IMR-90 (cell line): ENCODE results near the gene NRXN2. TPM values are rescaled to one million over a fixed set of nuclear protein-coding genes. Genes with fewer than 3 reads are reported as not detected.

Experiments used
- ATAC-seq: fragments of 200-7000 bp; cut with Tn5 transposase; 2 replicates; pipeline ENCODE4 v1.9.1; 2020; ENCODE audit warnings: low read depth, mild to moderate bottlenecking, moderate library complexity
- BruUV-seq: library from RNA; stranded (reverse); fragments of 400-500 nt; replicated peaks from 2 replicates; lab custom pipeline; 2021; lab: Mats Ljungman, UMichigan
- CTCF ChIA-PET: fragments of 300-600 bp; formaldehyde crosslinking; extraction: SDS; loops from one replicate; lab custom pipeline; 2021; ENCODE audit warnings: antibody characterized with exemption; lab: Yijun Ruan, JAX
- POLR2A ChIA-PET: fragments of 300-600 bp; sonication (Branson Sonifier 250); formaldehyde crosslinking; loops from one replicate; lab custom pipeline; 2022; ENCODE audit warnings: antibody characterized with exemption; ENCODE audit not compliant: unreplicated experiment; lab: Charles Lee
- DNase-seq: peaks from one replicate; pipeline ENCODE4 v3.0.0; 2013
- H2AFZ ChIP-seq: replicated peaks from 2 replicates; pipeline ENCODE3; 2013; ENCODE audit warnings: low read length, mild to moderate bottlenecking; ENCODE audit not compliant: poor library complexity
- H2AK5ac ChIP-seq: 2 replicates; pipeline ENCODE4 v1.6.1; 2013; ENCODE audit warnings: low read depth, low read length, inconsistent platforms
- H2AK9ac ChIP-seq: replicated peaks from 2 replicates; pipeline ENCODE3; 2013; ENCODE audit warnings: mild to moderate bottlenecking, low read depth, low read length, moderate library complexity; ENCODE audit not compliant: poor library complexity
- H2BK120ac ChIP-seq: 2 replicates; pipeline ENCODE4 v1.6.1; 2013; ENCODE audit warnings: low read depth, low read length, inconsistent platforms
- H2BK15ac ChIP-seq: 3 replicates; pipeline ENCODE4 v1.6.1; 2013; ENCODE audit warnings: low read depth, low read length, inconsistent platforms
- H2BK20ac ChIP-seq: 2 replicates; pipeline ENCODE4 v1.6.1; 2013; ENCODE audit warnings: low read depth, mild to moderate bottlenecking, inconsistent platforms, low read length, moderate library complexity
- H2BK5ac ChIP-seq: 2 replicates; pipeline ENCODE4 v1.6.1; 2013; ENCODE audit warnings: mild to moderate bottlenecking, low read depth, low read length, inconsistent platforms; ENCODE audit not compliant: poor library complexity, severe bottlenecking
- H3K14ac ChIP-seq: replicated peaks from 2 replicates; pipeline ENCODE4 v1.6.1; 2013; ENCODE audit warnings: low read depth, low read length, inconsistent platforms
- H3K18ac ChIP-seq: 2 replicates; pipeline ENCODE4 v1.6.1; 2013; ENCODE audit warnings: low read depth, low read length, control low read depth
- H3K23ac ChIP-seq: 2 replicates; pipeline ENCODE4 v1.6.1; 2013; ENCODE audit warnings: low read depth, low read length, inconsistent platforms
- H3K27ac ChIP-seq: 2 replicates; pipeline ENCODE4 v1.5.1; 2013; ENCODE audit warnings: mild to moderate bottlenecking, control low read depth, low read length; ENCODE audit not compliant: insufficient read depth
- H3K27me3 ChIP-seq: 2 replicates; pipeline ENCODE4 v1.6.1; 2013; ENCODE audit warnings: low read length; ENCODE audit not compliant: control insufficient read depth, insufficient read depth
- H3K36me3 ChIP-seq: 2 replicates; pipeline ENCODE4 v1.6.1; 2013; ENCODE audit warnings: low read length, mixed read lengths; ENCODE audit not compliant: control insufficient read depth, insufficient read depth
- H3K4ac ChIP-seq: 2 replicates; pipeline ENCODE4 v1.6.1; 2013; ENCODE audit warnings: low read depth, low read length, inconsistent platforms
- H3K4me1 ChIP-seq: 2 replicates; pipeline ENCODE4 v1.6.1; 2013; ENCODE audit warnings: low read length, mixed read lengths; ENCODE audit not compliant: control insufficient read depth, insufficient read depth
- H3K4me2 ChIP-seq: 2 replicates; pipeline ENCODE4 v1.6.1; 2013; ENCODE audit warnings: low read depth, mild to moderate bottlenecking, control low read depth, low read length, moderate library complexity
- H3K4me3 ChIP-seq: 2 replicates; pipeline ENCODE4 v1.5.1; 2013; ENCODE audit warnings: low read depth, mild to moderate bottlenecking, control low read depth, low read length, moderate library complexity; ENCODE audit not compliant: insufficient read depth
- H3K56ac ChIP-seq: 2 replicates; pipeline ENCODE4 v1.6.1; 2013; ENCODE audit warnings: low read length, inconsistent platforms; ENCODE audit not compliant: insufficient read depth; ENCODE audit errors: extremely low read depth
- H3K79me1 ChIP-seq, 2 experiments: 2 replicates each; pipeline ENCODE4 v1.6.1; 2013; ENCODE audit warnings: low read length in 2 of 2, inconsistent platforms in 1 of 2, low read depth in 1 of 2
- H3K9ac ChIP-seq: 2 replicates; pipeline ENCODE4 v1.6.1; 2013; ENCODE audit warnings: low read depth, low read length, control low read depth
- H3K9me1 ChIP-seq: 2 replicates; pipeline ENCODE4 v1.6.1; 2013; ENCODE audit warnings: low read length, inconsistent platforms; ENCODE audit not compliant: insufficient read depth
- H3K9me3 ChIP-seq: 2 replicates; pipeline ENCODE4 v1.6.1; 2013; ENCODE audit warnings: low read length; ENCODE audit not compliant: control insufficient read depth, insufficient read depth
- H4K20me1 ChIP-seq: 2 replicates; pipeline ENCODE4 v1.6.1; 2013; ENCODE audit warnings: low read length, inconsistent platforms; ENCODE audit not compliant: insufficient read depth
- H4K5ac ChIP-seq: 2 replicates; pipeline ENCODE4 v1.6.1; 2013; ENCODE audit warnings: mild to moderate bottlenecking, low read depth, low read length, control low read depth
- H4K8ac ChIP-seq, 2 experiments: 2 replicates each; pipeline ENCODE4 v1.6.1; 2013; ENCODE audit warnings: low read depth in 2 of 2, low read length in 2 of 2, control low read depth in 1 of 2, inconsistent platforms in 1 of 2
- H4K91ac ChIP-seq: 2 replicates; pipeline ENCODE4 v1.6.1; 2013; ENCODE audit warnings: low read depth, low read length, inconsistent platforms; ENCODE audit not compliant: insufficient read depth
- BHLHE40 ChIP-seq: fragments of 150-350 bp; IDR thresholded peaks from 2 replicates; pipeline ENCODE4 v1.6.1; 2016; ENCODE audit warnings: mild to moderate bottlenecking, low read depth, low read length
- CEBPB ChIP-seq: IDR thresholded peaks from 2 replicates; pipeline ENCODE4 v1.6.1; 2012; ENCODE audit warnings: low read depth, low read length, improper control_type of control experiment
- CHD1 ChIP-seq: IDR thresholded peaks from 2 replicates; pipeline ENCODE4 v1.6.1; 2012; ENCODE audit warnings: low read depth, low read length, improper control_type of control experiment
- FOS ChIP-seq: fragments of 150-350 bp; IDR thresholded peaks from 2 replicates; pipeline ENCODE4 v1.6.1; 2016; ENCODE audit warnings: low read depth, low read length
- MAFK ChIP-seq: IDR thresholded peaks from 2 replicates; pipeline ENCODE4 v1.6.1; 2012; ENCODE audit warnings: low read depth, low read length, improper control_type of control experiment
- MAZ ChIP-seq: IDR thresholded peaks from 2 replicates; pipeline ENCODE4 v1.6.1; 2012; ENCODE audit warnings: low read depth, mild to moderate bottlenecking, low read length, improper control_type of control experiment, moderate library complexity, borderline replicate concordance
- MXI1 ChIP-seq: IDR thresholded peaks from 2 replicates; pipeline ENCODE4 v1.6.1; 2012; ENCODE audit warnings: low read depth, mild to moderate bottlenecking, low read length, moderate library complexity, borderline replicate concordance
- POLR2A ChIP-seq: IDR thresholded peaks from 2 replicates; pipeline ENCODE4 v1.6.1; 2012; ENCODE audit warnings: mild to moderate bottlenecking, low read depth, low read length
- RAD21 ChIP-seq: IDR thresholded peaks from 2 replicates; pipeline ENCODE4 v1.6.1; 2012; ENCODE audit warnings: low read length, improper control_type of control experiment
- RCOR1 ChIP-seq: IDR thresholded peaks from 2 replicates; pipeline ENCODE4 v1.6.1; 2012; ENCODE audit warnings: mild to moderate bottlenecking, low read length, improper control_type of control experiment; ENCODE audit not compliant: insufficient replicate concordance
- RFX5 ChIP-seq: IDR thresholded peaks from 2 replicates; pipeline ENCODE4 v1.8.0; 2012; ENCODE audit warnings: low read depth, mild to moderate bottlenecking, low read length, moderate library complexity
- SMC3 ChIP-seq: fragments of 150-350 bp; IDR thresholded peaks from 2 replicates; pipeline ENCODE4 v1.6.1; 2016; ENCODE audit warnings: low read depth, mild to moderate bottlenecking, antibody characterized with exemption, low read length, moderate library complexity
- whole genome bisulfite sequencing, 2 experiments: methylation state at CpG; one replicate each; pipeline versions ENCODE4 v1.1.5 to v1.1.7; 2013; ENCODE audit warnings: missing lambda C conversion rate in 2 of 2; ENCODE audit not compliant: insufficient read length in 1 of 2; ENCODE audit errors: extremely low coverage in 2 of 2; 5-methylcytosine and 5-hydroxymethylcytosine counted together
- dilution Hi-C: fragments of 300-500 bp; cut with HindIII; formaldehyde crosslinking; loops from one replicate; pipeline ENCODE4 v1.14.3; 2018; ENCODE audit warnings: low sequenced_read_pairs; ENCODE audit not compliant: unreplicated experiment
- in situ Hi-C: fragments of 300-500 bp; cut with MboI; formaldehyde crosslinking; loops from 3 replicates; pipeline ENCODE4 v1.14.3; 2019; ENCODE audit warnings: low sequenced_read_pairs, inconsistent platforms, mixed read lengths
- intact Hi-C: fragments of 100-400 bp; cut with micrococcal nuclease; formaldehyde crosslinking; loops from 2 replicates; pipeline ENCODE4 v1.10.0; 2022
- polyA plus RNA-seq, 3 experiments: library from polyadenylated mRNA; depleted of rRNA; stranded (reverse); fragments of >200 nt; gene quantifications; 2 replicates each; pipeline ENCODE4 v1.2.3, GENCODE V29; 2012; ENCODE audit warnings: low replicate concordance in 1 of 3
- total RNA-seq: library from RNA; depleted of rRNA; stranded (reverse); fragments of >200 nt; gene quantifications from 2 replicates; pipeline ENCODE4 v1.2.3, GENCODE V29; 2012
- TF ChIP-seq, protein P1 (sequence below): fragments of 150-350 bp; IDR thresholded peaks from 2 replicates; pipeline ENCODE4 v1.6.1; 2016; ENCODE audit warnings: low read depth, mild to moderate bottlenecking, low read length, moderate library complexity, borderline replicate concordance
- TF ChIP-seq, protein P2 (sequence below): fragments of 150-350 bp; IDR thresholded peaks from 2 replicates; pipeline ENCODE4 v1.6.1; 2017; ENCODE audit warnings: mild to moderate bottlenecking, antibody characterized with exemption, low read length, low read depth

The NRXN2 gene
- total and polyA plus RNA-seq, 2 of the 4 experiments (the other 2 are of a cell fraction): 0.18 to 0.22 TPM

DNA sequence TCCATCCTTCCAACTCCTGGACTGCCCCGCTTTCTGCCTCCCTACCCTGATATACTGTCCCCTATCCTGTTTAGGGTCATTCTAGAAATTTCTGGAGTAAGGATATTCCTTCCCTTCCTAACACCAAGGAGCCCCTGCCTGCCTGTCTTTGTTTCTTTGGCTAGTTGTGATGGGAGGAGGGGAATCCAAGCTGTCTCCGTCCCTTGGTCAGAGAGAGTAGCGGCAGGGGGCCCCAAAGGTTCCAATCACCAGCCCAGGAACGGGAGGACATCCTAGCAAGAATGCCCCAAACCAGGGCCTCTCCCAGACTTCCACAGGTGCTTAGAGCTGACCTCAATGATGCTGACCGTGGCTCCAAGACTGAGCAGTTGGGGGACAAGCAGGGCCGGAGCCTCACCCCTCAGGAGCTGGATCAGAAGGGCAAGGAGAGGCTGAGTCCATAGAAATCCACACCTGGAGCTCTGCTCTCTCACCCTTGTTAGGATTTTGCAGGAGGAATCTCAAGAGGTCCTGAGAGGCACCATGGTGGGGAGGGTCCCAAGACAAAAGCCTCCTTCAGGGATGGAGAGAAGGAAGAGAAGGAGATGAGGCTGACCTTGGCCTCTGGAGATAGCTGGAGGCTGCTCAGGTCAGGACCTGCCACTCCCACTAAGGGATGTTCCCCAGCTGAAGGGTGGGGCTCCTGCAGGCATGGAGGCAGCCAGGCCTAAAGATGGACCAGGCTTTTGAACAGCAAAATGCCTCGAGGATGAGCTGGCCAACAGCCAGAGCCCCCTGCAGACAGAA lies 118.3 kb downstream of the NRXN2 start:
- no peak for ATAC-seq
- Histone ChIP-seq H4K8ac (no peak overlapping the region), H2AK9ac (no peak overlapping the region), H4K20me1 (no peaks in the 10 kb centered on the region), H3K9me1 (no peaks in the 10 kb centered on the region), H3K14ac (no peak overlapping the region), H3K4me3 (no peak overlapping the region), H2AK5ac (no peak overlapping the region), H2BK120ac (no peak overlapping the region), H3K9ac (no peak overlapping the region), H3K4ac (no peak overlapping the region), H3K56ac (no peak overlapping the region), H2BK20ac (no peak overlapping the region), H3K23ac (no peak overlapping the region), H3K27ac (no peak overlapping the region), H4K5ac (no peak overlapping the region), H3K4me1 (no peaks in the 10 kb centered on the region), H3K79me1 (no peaks in the 10 kb centered on the region), H3K4me2 (no peak overlapping the region), H3K36me3 (no peaks in the 10 kb centered on the region), H3K27me3 (peaks cover 51% of the 10 kb centered on the region), H2AFZ (no peak overlapping the region), H4K91ac (no peak overlapping the region), H3K9me3 (no peaks in the 10 kb centered on the region), H2BK15ac (no peak overlapping the region), H3K18ac (no peak overlapping the region), H2BK5ac (no peak overlapping the region)
- in situ Hi-C loops (no loop called here), intact Hi-C loops (no loop called here), dilution Hi-C loops (no loop called here)
- BruUV-seq: no TSS peak
- WGBS, 2 experiments: 0% methylated on average over 1 of the region's 7 CpGs; no CpG with 5 or more reads in 1 of the 2 experiments
- no peak for TF ChIP-seq SMC3
- no peak for TF ChIP-seq MAZ
- no peak for TF ChIP-seq CEBPB
- TF ChIP-seq, protein P1, sequence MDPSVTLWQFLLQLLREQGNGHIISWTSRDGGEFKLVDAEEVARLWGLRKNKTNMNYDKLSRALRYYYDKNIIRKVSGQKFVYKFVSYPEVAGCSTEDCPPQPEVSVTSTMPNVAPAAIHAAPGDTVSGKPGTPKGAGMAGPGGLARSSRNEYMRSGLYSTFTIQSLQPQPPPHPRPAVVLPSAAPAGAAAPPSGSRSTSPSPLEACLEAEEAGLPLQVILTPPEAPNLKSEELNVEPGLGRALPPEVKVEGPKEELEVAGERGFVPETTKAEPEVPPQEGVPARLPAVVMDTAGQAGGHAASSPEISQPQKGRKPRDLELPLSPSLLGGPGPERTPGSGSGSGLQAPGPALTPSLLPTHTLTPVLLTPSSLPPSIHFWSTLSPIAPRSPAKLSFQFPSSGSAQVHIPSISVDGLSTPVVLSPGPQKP: no peak
- TF ChIP-seq RCOR1: no peak
- no peak for TF ChIP-seq BHLHE40
- TF ChIP-seq MXI1: no peak
- TF ChIP-seq POLR2A: no peak
- TF ChIP-seq MAFK: no peak
- TF ChIP-seq, protein P2, sequence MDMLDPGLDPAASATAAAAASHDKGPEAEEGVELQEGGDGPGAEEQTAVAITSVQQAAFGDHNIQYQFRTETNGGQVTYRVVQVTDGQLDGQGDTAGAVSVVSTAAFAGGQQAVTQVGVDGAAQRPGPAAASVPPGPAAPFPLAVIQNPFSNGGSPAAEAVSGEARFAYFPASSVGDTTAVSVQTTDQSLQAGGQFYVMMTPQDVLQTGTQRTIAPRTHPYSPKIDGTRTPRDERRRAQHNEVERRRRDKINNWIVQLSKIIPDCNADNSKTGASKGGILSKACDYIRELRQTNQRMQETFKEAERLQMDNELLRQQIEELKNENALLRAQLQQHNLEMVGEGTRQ: no peak
- TF ChIP-seq CHD1: no peak
- TF ChIP-seq FOS: no peak
- TF ChIP-seq RFX5: no peak
- TF ChIP-seq RAD21: no peak
- no peak for DNase-seq
- ChIA-PET POLR2A (no interaction called here), CTCF (no interaction called here)
